ENCODE data around the gene RGS5.

DNA sequence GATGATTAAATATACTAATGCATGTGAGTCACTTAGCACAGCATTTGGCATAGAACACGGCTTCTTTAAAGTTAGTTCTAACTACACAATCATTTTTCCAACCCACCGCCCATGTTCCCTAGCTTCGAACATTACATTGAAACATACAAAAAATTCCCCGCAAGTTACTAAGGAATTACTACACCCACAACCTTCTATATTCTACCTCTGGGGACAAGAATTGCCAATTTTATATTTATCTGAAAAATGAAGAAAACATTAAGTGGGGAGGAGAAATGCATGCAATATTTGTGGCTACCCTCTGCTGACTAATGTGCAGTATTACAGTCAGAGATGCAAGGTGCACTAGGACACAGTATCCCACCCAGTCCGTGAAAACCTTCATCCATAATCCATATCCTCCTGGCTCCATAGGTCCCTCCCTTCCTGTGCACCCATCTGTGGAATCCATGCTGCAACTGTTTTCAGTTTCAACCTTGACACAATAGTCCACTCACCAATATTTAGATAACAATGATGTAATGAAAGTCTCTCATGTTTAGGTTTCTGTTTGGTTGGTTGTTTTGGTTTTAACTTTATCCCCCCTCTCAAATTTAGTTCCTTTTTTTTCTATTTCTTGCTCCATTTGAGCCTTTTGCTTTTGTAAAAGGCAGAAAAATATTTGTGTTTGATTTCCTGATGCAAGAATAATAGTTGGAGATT, 31.6 kb downstream of the RGS5 start:
- no peak for TF ChIP-seq EZH2 (IDR thresholded peaks at IDR 0.05; ENCODE audit: borderline replicate concordance, low read depth, low read length, poor library complexity, severe bottlenecking)
- TF ChIP-seq, protein P1, sequence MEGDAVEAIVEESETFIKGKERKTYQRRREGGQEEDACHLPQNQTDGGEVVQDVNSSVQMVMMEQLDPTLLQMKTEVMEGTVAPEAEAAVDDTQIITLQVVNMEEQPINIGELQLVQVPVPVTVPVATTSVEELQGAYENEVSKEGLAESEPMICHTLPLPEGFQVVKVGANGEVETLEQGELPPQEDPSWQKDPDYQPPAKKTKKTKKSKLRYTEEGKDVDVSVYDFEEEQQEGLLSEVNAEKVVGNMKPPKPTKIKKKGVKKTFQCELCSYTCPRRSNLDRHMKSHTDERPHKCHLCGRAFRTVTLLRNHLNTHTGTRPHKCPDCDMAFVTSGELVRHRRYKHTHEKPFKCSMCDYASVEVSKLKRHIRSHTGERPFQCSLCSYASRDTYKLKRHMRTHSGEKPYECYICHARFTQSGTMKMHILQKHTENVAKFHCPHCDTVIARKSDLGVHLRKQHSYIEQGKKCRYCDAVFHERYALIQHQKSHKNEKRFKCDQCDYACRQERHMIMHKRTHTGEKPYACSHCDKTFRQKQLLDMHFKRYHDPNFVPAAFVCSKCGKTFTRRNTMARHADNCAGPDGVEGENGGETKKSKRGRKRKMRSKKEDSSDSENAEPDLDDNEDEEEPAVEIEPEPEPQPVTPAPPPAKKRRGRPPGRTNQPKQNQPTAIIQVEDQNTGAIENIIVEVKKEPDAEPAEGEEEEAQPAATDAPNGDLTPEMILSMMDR (conservative IDR thresholded peaks at IDR 0.05; ENCODE audit: low read depth, low read length), result peak; percentile 77
